Measurements from ENCODE around the gene SLC11A2. TPM values are rescaled to one million over a fixed set of nuclear protein-coding genes. Genes with fewer than 3 reads are reported as not detected.

The SLC11A2 gene
- total and polyA plus RNA-seq, 2 of the 13 experiments (the other 11 are each of a cell fraction or from before 2014, with no cell fraction given): 71.7 to 77.0 TPM

DNA sequence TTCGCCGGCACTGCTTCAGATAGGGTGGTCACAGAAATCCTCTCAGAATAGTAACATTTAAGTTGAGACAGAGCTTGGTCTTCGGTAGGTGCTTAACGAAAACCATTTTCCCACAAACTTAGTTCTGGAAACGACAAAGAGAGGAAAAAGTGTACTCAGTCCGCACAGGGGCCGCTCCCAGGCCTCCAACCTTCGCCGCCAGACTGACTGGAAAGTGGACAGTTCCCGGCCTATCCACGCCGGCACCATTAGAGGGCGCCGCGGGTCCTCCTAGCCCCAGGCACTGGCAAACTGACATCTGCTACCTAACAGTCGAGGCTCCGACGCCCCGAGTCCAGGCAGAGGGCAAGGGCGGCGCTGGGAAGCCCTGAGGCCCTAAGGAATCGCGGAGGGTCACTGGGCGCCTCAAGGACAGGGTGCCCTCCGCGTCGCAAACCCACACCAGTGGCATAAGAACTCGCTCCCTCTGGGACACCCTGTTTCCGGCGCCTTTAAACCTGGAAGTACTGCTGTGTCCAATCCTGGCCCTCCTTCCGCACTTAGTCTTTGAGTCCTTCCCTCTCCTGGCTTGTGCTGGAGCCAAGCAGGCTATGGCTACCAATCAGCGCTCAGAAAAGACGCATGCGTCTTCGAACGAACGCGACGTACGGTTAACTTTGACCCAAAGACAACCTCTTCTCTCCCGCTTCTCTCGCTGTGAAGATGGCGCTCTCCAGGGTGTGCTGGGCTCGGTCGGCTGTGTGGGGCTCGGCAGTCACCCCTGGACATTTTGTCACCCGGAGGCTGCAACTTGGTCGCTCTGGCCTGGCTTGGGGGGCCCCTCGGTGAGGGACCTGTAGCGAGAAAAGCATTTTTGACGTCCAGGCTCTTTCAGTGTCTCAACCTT is 21.7 kb upstream of the SLC11A2 start, which contains the start of gene LETMD1 (continued):
- TF ChIP-seq, protein P1, sequence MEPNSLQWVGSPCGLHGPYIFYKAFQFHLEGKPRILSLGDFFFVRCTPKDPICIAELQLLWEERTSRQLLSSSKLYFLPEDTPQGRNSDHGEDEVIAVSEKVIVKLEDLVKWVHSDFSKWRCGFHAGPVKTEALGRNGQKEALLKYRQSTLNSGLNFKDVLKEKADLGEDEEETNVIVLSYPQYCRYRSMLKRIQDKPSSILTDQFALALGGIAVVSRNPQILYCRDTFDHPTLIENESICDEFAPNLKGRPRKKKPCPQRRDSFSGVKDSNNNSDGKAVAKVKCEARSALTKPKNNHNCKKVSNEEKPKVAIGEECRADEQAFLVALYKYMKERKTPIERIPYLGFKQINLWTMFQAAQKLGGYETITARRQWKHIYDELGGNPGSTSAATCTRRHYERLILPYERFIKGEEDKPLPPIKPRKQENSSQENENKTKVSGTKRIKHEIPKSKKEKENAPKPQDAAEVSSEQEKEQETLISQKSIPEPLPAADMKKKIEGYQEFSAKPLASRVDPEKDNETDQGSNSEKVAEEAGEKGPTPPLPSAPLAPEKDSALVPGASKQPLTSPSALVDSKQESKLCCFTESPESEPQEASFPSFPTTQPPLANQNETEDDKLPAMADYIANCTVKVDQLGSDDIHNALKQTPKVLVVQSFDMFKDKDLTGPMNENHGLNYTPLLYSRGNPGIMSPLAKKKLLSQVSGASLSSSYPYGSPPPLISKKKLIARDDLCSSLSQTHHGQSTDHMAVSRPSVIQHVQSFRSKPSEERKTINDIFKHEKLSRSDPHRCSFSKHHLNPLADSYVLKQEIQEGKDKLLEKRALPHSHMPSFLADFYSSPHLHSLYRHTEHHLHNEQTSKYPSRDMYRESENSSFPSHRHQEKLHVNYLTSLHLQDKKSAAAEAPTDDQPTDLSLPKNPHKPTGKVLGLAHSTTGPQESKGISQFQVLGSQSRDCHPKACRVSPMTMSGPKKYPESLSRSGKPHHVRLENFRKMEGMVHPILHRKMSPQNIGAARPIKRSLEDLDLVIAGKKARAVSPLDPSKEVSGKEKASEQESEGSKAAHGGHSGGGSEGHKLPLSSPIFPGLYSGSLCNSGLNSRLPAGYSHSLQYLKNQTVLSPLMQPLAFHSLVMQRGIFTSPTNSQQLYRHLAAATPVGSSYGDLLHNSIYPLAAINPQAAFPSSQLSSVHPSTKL (CRISPR knock-in tag; IDR thresholded peaks at IDR 0.05): no peak; the same call in none of the 2 replicates
- TF ChIP-seq SIN3A (IDR thresholded peaks at IDR 0.05; ENCODE audit: borderline replicate concordance, low read depth, low read length) (peak; percentile 76; the same call in 1 of the 2 replicates), CBX5 (CRISPR knock-in tag; IDR thresholded peaks at IDR 0.05; ENCODE audit: borderline replicate concordance) (no peak), NAIF1 (CRISPR knock-in tag; IDR thresholded peaks at IDR 0.05; ENCODE audit: borderline replicate concordance) (0 out of 2 replicates have a peak, but pooled peaks have one; percentile 64), NRL (CRISPR knock-in tag; IDR thresholded peaks at IDR 0.05; ENCODE audit: borderline replicate concordance) (0 out of 2 replicates have a peak, but pooled peaks have one; percentile 55), ZNF331 (CRISPR knock-in tag; IDR thresholded peaks at IDR 0.05) (peak; percentile 61; the same call in 1 of the 2 replicates), ZNF362 (CRISPR knock-in tag; IDR thresholded peaks at IDR 0.05; ENCODE audit: borderline replicate concordance) (0 out of 2 replicates have a peak, but pooled peaks have one; percentile 20), ARNT (IDR thresholded peaks at IDR 0.05) (no peak), TEAD2 (CRISPR knock-in tag; IDR thresholded peaks at IDR 0.05) (no peak), ZNF101 (CRISPR knock-in tag; IDR thresholded peaks at IDR 0.05; ENCODE audit: borderline replicate concordance, low read depth) (no peak), NR0B2 (CRISPR knock-in tag; IDR thresholded peaks at IDR 0.05) (peak; percentile 66; the same call in 1 of the 2 replicates)
- TF ChIP-seq, protein P2, sequence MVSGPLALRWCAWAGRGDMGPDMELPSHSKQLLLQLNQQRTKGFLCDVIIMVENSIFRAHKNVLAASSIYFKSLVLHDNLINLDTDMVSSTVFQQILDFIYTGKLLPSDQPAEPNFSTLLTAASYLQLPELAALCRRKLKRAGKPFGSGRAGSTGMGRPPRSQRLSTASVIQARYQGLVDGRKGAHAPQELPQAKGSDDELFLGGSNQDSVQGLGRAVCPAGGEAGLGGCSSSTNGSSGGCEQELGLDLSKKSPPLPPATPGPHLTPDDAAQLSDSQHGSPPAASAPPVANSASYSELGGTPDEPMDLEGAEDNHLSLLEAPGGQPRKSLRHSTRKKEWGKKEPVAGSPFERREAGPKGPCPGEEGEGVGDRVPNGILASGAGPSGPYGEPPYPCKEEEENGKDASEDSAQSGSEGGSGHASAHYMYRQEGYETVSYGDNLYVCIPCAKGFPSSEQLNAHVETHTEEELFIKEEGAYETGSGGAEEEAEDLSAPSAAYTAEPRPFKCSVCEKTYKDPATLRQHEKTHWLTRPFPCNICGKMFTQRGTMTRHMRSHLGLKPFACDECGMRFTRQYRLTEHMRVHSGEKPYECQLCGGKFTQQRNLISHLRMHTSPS (CRISPR knock-in tag; IDR thresholded peaks at IDR 0.05; ENCODE audit: low read depth): no peak
- TF ChIP-seq, protein P3, sequence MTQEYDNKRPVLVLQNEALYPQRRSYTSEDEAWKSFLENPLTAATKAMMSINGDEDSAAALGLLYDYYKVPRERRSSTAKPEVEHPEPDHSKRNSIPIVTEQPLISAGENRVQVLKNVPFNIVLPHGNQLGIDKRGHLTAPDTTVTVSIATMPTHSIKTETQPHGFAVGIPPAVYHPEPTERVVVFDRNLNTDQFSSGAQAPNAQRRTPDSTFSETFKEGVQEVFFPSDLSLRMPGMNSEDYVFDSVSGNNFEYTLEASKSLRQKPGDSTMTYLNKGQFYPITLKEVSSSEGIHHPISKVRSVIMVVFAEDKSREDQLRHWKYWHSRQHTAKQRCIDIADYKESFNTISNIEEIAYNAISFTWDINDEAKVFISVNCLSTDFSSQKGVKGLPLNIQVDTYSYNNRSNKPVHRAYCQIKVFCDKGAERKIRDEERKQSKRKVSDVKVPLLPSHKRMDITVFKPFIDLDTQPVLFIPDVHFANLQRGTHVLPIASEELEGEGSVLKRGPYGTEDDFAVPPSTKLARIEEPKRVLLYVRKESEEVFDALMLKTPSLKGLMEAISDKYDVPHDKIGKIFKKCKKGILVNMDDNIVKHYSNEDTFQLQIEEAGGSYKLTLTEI (CRISPR knock-in tag; conservative IDR thresholded peaks at IDR 0.05): no peak
- TF ChIP-seq, protein P4, sequence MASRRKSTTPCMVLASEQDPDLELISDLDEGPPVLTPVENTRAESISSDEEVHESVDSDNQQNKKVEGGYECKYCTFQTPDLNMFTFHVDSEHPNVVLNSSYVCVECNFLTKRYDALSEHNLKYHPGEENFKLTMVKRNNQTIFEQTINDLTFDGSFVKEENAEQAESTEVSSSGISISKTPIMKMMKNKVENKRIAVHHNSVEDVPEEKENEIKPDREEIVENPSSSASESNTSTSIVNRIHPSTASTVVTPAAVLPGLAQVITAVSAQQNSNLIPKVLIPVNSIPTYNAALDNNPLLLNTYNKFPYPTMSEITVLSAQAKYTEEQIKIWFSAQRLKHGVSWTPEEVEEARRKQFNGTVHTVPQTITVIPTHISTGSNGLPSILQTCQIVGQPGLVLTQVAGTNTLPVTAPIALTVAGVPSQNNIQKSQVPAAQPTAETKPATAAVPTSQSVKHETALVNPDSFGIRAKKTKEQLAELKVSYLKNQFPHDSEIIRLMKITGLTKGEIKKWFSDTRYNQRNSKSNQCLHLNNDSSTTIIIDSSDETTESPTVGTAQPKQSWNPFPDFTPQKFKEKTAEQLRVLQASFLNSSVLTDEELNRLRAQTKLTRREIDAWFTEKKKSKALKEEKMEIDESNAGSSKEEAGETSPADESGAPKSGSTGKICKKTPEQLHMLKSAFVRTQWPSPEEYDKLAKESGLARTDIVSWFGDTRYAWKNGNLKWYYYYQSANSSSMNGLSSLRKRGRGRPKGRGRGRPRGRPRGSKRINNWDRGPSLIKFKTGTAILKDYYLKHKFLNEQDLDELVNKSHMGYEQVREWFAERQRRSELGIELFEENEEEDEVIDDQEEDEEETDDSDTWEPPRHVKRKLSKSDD (CRISPR knock-in tag; IDR thresholded peaks at IDR 0.05; ENCODE audit: low read depth): no peak

Measured in HepG2 (cell line).